Measurements from ENCODE around the gene PALD1. TPM values are rescaled to one million over a fixed set of nuclear protein-coding genes. Genes with fewer than 3 reads are reported as not detected.

PALD1 gene
- total RNA-seq, 3 donors from 2014 or later = 1.9 to 7.5 (median 5.9) TPM

GRCh38 chr10:70584366-70584765 lies 105.8 kb downstream of the PALD1 start:
- H3K36me3 ChIP-seq = no peaks in the 10 kb centered on the region
- no peaks in the 10 kb centered on the region for H3K9me3 ChIP-seq
- DNase-seq (ENCODE audit: low spot score in 2 of 2) = no peak
- TF ChIP-seq POLR2AphosphoS5 (IDR thresholded peaks at IDR 0.05) (no peak), POLR2A (IDR thresholded peaks at IDR 0.05) (no peak), CTCF (IDR thresholded peaks at IDR 0.05) (no peak)
- intact Hi-C loops (cut with DNase I; ENCODE audit: low total_unique reads) = loop anchor here (10.0 kb wide), 1 partner anchor 620 kb away; no protein-coding TSS in a partner anchor
- H3K4me3 ChIP-seq = no peak overlapping the region
- H3K27me3 ChIP-seq = no peaks in the 10 kb centered on the region
- no peaks in the 10 kb centered on the region for H3K4me1 ChIP-seq
- H3K27ac ChIP-seq = no peak overlapping the region

GRCh38 chr10:70584909-70585544 lies 106.5 kb downstream of the PALD1 start:
- no peak overlapping the region for H3K27ac ChIP-seq
- intact Hi-C loops (cut with DNase I; ENCODE audit: low total_unique reads) = loop anchor here (10.0 kb wide), 1 partner anchor 620 kb away; no protein-coding TSS in a partner anchor
- DNase-seq (ENCODE audit: low spot score in 2 of 2) = no peak
- no peaks in the 10 kb centered on the region for H3K36me3 ChIP-seq
- TF ChIP-seq POLR2AphosphoS5 (IDR thresholded peaks at IDR 0.05) (no peak), POLR2A (IDR thresholded peaks at IDR 0.05) (no peak), CTCF (IDR thresholded peaks at IDR 0.05) (no peak)
- no peaks in the 10 kb centered on the region for H3K9me3 ChIP-seq
- no peak overlapping the region for H3K4me3 ChIP-seq
- H3K27me3 ChIP-seq = no peaks in the 10 kb centered on the region
- H3K4me1 ChIP-seq = no peaks in the 10 kb centered on the region

- Histone ChIP-seq H3K27ac (no peak overlapping the region), H3K27me3 (no peaks in the 10 kb centered on the region), H3K4me3 (no peak overlapping the region), H3K9me3 (no peaks in the 10 kb centered on the region), H3K36me3 (no peaks in the 10 kb centered on the region), H3K4me1 (no peaks in the 10 kb centered on the region)
- TF ChIP-seq CTCF (IDR thresholded peaks at IDR 0.05) (no peak), POLR2A (IDR thresholded peaks at IDR 0.05) (no peak), POLR2AphosphoS5 (IDR thresholded peaks at IDR 0.05) (no peak)
- intact Hi-C loops (cut with DNase I; ENCODE audit: low total_unique reads) = loop anchor here (10.0 kb wide), 1 partner anchor 621 kb away; no protein-coding TSS in a partner anchor
- DNase-seq (ENCODE audit: low spot score in 2 of 2) = no peak
Observed at GRCh38 chr10:70585578-70586169, 107.1 kb downstream of the PALD1 start.

- no peak for DNase-seq (ENCODE audit: low spot score in 2 of 2)
Observed at GRCh38 chr10:70586348-70586930, 107.9 kb downstream of the PALD1 start.

More at GRCh38 chr10:70586348-70586930, 107.9 kb downstream of the PALD1 start:
- Histone ChIP-seq H3K4me3 (no peak overlapping the region), H3K9me3 (no peaks in the 10 kb centered on the region), H3K36me3 (no peaks in the 10 kb centered on the region), H3K27ac (no peak overlapping the region), H3K27me3 (no peaks in the 10 kb centered on the region), H3K4me1 (no peaks in the 10 kb centered on the region)
- no peak for TF ChIP-seq CTCF (IDR thresholded peaks at IDR 0.05)
- no peak for TF ChIP-seq POLR2AphosphoS5 (IDR thresholded peaks at IDR 0.05)
- intact Hi-C loops (cut with DNase I; ENCODE audit: low total_unique reads) = loop anchor here (10.0 kb wide), 1 partner anchor 622 kb away; no protein-coding TSS in a partner anchor

All from breast epithelium (tissue), 4 donors.